ENCODE measurements around the gene PTX4.
A peak's percentile ranks its signal among the peaks of the same experiment; 100 is the strongest.
"Not testable (repeated sequence)": the region's sequence is repeated elsewhere in the genome, so short reads cannot be mapped to it uniquely, and the experiment has no call there.

Gene PTX4

DNA sequence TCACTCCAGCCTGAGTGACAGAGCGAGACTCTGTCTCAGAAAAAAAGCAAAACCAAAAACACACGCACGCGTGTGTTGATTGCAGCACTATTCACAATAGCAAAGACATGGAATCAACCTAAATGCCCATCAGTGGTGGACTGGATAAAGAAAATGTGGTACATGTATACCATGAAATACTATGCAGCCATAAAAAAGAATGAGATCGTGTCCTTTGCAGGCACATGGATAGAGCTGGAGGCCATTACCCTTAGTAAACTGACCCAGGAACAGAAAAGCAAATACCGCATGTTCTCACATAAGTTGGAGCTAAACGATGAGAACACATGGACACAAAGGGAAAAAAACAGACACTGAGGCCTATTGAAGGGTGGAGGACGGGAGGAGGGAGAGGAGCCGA lies 9.8 kb downstream of the PTX4 start:
- DNase-seq: not testable (repeated sequence)

DNA sequence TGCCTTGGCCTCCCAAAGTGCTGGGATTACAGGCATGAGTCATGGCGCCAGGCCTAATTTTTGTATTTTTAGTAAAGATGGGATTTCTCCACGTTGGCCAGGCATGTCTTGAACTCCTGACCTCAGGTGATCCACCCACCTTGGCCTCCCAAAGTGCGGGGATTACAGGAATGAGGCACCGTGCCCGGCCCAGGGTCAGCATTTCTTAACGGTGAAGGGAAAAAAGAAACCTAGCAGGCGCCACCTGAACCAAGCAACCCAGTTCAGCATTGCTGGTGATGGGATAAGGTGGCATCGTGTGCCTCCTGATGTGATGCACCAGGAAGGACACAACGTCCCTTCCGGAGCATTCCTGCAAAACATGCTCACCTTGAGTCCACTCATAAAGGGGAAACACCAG lies 11.7 kb downstream of the PTX4 start:
- DNase-seq: no peak

DNA sequence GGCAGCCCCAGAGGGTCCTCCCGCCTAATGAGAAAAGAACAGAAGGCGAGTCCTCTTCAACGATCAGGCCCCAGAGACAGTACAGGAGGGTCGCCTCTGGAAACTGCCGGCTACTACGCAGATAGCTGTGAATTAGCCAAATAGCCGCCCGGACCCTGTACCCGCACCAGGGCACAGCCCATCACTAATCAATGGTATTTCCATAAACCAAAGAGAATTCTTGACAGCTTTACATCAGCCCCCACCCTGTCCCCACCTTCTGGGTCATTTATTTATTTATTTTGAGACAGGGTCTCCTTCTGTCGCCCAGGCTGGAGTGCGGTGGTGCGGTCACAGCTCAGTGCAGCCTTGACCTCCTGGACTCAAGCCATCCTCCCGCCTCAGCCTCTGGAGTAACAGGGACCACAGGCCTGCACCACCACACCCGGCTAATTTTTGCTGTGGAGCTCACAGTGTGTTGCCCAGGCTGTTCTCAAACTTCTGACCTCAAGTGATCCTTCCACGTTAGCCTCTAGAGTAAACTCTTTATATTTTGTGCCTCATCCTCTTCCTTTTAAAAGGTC lies 13.1 kb downstream of the PTX4 start:
- DNase-seq: no peak

DNA sequence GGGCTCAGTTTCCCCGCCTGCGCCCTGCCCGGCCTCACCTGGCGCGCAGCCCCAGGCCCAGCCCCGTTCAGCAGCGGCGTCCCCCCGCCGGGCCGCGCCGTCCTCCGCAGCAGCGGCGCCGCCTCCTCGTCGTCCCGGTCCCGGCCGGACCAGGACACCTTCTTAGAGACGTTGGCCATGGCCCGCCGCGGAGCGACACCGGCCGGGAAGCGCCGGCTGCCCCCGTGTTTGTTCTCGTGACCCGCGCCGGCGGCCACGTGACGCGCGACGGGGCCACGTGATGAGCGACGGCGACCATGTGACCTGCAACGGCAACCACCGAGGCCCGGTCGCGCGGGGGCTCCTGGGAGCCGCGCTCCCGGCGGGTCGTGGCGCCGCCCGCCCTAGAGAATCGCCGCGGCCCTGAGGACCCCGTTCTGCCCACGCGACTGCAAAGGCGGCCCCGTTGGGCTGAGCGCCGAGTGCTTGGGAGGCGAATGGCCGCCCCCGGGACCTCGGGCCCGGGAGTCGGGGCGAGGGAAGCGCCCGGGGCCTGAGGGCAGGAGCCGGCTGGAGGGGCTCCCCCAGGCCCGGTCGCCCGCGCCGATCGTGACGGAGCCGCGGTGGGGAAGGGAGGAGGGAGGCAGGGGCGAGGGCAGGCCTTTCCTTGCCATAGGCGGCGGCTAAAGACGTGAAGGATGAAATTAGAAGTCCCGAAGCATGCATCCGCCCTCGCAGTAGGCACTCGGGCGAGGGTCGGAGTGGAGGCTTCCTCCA lies 13.8 kb downstream of the PTX4 start, which contains the start of gene CLCN7:
CLCN7 (minus strand) TSS at position 233 of the 756 bp plus-strand sequence; CDS start at position 179, 54 bp downstream.
- peak; percentile 76 for DNase-seq

DNA sequence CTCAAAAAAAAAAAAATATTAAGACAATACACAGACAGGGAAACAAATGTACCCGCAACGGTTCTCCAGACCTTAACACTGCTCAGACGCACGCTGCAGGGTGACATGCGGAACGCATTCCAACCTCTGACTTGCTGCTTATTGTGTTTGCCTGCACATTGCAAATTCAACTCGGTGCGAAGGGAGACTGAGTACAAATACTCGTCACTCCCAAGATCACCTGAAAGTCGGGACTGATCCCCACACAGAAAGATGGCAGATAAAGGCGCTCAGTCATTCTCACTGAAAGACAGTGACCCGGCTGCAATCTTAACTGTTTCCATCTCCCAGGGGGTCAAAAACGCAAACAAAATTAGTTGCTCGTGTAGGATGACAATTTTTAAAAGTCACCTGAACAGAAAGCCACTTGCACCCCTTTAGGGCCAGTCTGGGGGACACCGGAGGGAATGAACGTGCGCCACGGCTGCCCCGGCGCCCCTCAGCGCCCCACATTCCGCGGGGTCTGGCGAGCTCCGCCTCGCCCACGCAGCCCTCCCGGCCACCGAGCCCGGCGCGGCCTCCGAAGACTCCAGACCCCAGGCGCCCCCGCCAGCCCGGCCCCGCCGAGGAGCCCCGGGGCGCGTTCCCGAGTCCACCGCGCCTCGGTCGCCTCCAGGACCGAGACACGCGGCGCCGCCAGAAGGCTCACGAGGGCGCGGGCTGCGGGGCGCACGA lies 14.5 kb downstream of the PTX4 start:
- DNase-seq: no peak

DNA sequence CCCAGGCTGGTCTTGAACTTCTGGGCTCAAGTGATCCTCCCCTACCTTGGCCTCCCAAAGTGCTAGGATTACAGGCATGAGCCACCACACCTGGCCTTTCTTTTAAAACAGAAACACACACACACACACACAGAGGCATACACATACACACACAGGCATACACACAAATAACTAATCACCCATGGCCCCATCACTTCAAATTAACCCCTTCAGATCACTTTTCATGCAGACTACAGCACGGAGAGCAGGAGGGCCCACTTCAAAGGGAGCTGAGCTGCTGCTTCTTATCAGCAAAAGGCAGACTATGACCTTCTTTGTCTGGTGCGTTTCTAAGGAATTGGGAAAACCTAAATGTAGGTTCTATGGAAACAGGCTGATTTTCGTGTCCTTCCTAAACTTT lies 15.8 kb downstream of the PTX4 start:
- no peak for DNase-seq

DNA sequence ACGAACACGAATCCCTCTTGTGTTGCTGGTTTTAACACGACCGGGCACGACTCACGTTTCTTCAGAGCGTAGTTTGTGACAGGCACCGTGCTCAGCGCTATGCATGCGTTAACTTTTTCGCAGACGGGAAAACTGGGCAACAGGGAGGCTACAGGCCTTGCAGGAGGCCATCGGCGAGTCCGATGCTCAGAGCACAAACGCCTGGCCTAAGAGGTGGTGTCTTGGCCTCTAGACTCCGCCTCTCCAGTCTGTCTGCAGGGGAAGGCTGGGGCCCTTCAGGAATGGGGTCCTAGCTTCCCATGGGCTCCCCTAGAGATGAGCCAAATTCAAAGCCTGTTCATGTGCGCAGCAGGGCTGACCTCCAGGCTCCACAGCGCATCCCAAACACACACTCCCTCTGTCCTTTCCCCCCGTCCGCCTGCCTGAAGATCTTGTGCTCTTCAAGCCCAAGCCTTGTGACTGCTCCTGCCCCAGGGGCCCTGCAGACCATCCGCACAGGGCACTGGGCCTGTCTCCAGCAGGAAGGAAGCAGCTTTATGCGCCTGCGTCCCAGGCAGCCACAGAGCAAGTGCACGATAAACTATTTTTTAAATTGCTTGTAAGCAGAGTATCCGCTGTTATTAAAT lies 17.1 kb downstream of the PTX4 start:
- DNase-seq: no peak

DNA sequence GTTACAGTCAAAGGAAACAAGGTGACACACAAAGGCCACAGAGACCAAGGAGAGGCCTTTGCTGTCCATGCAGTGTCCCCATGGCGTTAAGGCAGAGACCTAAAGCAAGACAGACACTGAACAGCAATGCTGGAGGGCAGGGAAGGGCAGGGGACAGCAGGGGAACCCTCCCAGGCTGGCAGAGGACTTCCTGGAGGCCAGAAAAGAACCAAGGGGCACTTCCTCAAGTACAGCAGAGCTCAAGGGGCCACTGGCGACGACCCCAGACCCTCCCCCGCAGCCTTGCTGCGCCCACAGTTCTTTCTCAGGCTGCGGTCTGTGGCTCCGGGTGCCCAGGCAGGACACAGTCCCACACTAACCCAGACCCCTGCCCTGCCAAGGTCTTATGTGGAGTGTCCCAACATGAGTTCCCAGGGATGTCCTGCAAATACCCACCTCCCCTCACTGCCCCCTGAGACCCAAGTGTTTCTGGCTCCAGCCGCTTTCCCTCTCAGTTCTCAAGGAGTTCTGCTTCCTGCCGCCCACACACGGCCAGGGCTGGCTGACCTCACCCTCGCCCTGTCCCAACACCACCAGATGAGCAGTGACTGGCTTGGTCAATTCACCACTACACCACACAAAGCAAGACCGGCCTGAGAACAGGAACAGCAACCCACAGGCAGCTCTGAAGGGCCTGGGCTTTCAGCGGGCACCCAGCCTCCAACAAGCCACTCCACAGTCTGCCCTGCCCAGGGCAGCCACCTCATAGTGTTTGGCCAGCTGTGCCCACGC lies 18.1 kb downstream of the PTX4 start:
- DNase-seq: no peak

DNA sequence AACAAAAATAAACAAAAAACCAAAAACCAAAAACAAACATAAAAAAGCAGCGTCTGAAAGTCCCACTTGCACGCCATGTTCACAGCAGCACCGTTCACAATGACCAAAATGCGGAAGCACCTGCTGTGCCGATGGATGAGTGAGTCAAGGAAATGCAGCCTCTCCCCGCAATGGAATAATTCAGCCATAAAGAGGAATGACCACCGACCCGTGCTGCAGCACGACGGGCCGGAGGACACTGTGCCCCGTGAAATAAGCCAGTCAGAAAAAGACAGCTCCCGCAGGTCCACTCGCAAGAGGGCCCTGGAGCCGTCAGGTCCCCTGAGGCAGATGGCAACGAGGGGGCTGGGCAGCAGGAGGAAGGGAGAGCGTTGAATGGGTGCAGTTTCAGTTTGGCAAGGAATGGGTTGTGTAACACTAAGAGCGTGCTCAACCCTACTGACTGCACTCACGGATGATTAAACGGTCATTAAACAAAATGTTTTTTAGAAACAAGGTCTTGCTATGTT lies 19.0 kb downstream of the PTX4 start:
- no peak for DNase-seq

DNA sequence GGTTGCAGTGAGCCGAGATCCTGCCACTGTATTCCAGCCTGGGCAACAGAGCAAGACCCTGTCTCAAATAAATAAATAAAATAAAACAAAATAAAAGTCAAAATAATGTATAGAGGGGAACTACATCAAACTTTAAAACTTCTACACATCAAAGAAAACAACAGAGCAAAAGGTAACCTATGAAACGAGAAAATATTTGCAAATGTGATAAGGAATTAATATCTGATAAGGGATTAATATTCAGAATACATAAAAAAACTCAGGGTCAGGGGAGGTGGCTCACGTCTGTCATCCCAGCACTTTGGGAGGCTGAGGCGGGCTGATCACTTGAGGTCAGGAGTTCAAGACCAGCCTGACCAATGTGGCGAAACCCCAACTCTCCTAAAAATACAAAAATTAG lies 19.6 kb downstream of the PTX4 start:
- DNase-seq: not testable (repeated sequence)

DNA sequence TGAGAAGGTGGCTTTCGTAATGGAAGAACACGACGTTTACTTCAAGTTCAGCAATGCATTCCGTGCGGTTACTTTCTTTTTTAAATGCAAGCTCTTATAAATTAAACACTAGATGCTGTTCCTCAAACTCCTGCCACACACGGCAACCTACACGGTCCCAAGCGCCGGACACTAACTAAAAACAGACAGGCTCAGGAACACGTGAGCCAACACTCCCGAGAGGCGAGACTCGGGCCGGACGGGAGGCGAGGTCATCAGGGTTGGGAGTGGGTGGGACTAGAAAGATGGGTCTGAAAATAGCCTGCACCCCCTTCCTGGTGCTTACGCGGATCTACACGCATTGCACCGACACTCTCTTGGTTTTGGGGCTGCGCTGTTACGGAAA lies 20.3 kb downstream of the PTX4 start:
- no peak for DNase-seq

DNA sequence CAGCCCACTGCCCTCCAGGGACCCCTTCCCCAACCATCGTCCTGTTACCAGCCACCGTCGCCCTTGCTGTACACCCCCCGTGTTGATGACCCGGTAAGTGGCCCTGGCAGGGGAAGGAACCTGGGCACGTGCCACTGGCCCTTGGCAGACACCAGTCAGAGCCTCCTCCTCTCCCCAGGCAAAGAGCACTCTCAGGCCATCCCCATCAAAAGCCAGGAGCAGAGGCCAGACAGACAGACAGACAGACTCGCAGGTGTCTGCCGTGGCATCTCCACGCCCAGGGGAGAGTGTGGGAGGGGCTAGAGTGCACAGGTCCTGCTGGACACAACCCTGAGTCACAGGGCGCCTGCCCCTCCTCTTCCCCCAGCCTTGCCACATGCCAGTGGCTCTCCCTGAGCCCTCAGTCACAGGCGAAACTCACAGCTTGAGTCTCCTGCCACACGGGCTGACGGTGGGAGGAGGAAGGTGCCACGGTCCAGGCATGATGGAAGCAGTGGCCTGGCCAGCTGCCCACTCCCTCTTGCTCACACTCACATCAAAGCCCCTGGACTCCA lies 21.7 kb downstream of the PTX4 start:
- no peak for DNase-seq

DNA sequence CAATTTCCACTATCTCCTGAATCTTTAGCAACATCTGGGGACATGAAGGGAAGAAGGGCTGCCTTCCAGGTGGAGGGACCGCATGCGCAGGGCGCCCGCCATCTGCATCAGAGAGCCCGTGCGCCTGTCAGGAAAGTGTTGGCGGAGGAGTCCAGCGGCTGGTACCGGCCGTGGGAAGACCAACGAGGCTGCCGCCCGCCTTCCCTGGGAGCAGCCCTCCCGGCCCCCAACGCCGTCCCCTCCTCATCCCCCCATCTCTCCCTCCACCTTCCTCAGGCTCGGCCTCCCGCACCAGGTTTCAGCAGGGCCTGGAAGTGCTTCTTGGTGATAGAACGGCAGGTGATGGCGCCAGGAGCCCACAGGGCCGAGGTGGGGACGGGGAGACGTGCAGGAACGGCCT lies 22.7 kb downstream of the PTX4 start:
- DNase-seq: no peak

DNA sequence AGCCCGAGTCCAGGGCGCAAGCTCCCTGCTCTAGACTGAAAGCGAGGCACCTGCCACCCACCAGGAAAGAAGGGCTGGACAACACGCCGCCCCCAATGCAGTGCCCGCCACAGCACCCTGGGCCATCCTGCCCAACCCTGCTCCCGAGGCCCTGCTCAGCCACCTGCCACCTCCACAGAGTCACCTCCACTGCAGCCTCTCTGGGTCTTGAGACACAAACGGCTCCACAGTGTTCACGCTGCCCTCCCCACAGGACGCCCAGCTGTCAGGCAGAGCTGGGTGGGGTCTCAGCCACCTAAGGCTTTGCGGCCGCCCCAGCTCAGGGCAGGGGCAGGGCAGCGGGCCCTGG lies 23.2 kb downstream of the PTX4 start:
- no peak for DNase-seq

DNA sequence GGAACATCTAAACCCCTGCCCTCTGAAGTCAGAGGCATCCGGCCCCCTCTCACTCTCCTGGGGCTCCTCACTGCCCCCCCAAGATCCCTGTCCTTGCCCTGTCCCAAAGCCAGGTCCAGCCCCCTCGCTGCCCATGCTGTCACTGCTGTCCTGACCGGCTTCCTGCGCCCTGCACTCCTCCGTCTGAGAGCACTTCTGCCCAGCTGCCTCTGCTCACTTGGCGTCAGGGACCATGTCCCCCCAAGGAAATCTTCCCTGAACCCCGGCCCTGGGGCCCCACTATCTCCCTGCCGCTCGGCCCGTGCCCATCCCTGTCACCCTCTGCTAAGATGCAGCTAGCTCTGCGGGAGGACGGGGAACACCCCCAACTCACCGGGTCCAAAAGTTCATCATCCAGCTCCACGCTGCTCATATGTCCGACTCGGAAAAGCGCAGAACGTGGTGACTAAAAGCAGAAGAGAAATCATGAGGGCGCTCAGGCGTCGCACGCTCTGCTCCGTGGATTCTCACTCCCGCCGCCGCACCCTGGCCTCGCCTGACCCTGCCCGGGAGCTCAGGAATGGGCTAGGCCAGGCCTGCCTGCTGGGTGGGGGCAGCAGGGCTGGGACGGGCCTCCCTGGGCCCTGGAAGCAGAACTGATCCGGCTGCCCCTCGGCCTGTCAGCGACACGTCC lies 23.7 kb downstream of the PTX4 start:
- DNase-seq: no peak

DNA sequence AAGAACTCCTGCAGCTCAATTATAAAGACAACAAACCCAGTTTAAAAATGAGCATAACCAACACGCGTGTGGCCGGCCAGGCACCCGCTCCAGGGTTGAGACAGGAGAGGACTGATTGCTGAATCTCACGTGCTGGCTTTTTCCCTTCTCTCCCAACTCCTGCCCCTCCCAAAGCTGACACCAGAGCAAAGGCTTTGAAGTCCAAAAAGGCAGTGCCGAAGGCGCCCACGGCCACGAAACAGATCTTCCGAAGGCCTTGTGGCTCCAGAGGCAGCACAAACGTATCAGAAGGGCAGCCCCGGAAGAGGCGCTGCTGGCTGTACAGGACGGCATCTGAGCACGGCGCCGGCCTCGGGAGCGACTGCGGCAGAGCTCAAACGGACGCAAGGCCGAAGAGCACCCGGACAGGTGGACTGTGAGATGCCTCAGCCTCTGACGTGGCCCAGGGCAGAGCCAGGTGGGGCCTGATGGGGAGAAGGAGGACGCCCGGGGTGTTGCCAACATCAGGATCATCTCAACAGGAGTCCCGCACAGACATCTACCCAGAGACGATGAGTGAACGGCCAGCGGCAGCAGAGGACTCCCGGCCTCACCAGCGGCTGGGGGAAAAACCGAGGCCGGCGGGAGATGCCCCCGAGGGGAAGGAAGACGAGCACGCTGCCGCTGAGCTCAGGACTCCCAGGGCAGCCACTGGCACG lies 24.4 kb downstream of the PTX4 start:
- no peak for DNase-seq

DNA sequence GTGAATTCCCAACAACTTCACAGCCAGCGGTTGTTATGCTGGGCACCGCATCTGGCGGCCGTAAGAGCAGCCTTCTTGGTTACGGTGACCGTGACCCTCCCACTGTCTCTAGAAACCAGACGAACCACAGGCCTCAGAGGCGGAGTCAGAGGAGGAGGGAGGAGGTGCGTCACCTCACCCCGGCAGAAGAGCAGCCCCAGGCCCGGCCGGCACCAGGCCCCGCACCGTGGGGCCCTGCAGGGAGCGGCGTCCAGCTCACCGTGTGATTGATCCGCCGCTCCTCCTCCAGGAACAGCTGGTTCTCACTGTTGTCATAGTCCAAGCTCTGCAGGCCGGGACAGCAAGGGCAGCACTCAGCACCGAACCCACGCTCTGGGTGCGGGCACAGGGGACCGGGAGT lies 27.6 kb downstream of the PTX4 start:
- no peak for DNase-seq

DNA sequence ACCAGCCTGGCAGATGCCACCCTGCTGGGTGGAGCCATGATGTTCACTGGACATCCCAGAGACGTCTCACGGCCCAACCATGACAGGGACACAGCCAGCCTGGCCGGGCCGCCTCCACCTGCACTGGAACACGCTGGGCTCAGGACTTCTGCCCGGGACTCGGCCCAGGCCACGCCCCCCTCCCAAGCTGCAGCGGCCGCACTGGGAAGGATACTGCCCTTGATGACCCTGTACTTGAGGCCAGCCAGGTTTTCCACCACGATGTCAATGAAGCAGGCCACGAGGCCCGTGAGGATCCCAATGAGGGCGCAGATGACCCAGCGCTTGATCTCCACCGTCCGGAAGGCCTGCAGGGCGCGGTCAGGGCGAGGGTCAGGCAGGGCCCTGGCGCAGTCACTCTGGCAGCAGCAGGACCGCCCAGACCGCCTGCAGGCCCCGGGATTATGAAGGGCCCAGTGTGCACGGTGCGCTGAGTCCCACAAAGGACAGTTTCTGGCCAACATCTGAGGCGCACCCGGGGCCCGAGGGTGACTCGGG lies 28.1 kb downstream of the PTX4 start:
- DNase-seq: no peak

DNA sequence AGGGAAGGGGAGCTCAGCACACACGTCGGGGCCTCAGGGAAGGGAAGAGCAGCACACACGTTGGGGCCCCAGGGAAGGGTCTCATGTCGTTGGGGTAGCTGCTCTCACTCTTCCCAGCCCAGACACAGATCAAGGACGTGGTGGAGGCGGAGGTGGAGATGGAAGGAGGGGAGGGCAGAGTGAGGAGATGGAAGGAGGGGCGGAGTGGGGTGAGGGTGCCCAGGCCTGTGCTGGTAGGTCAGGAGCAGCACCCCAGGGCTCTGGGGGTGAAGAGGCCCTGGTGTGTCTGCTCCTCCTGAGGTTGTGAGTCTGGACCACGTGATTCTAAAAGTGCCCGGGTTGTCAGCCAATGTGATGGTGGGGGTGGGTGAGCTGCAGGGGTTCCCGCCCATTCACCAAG lies 28.8 kb downstream of the PTX4 start:
- no peak for DNase-seq

DNA sequence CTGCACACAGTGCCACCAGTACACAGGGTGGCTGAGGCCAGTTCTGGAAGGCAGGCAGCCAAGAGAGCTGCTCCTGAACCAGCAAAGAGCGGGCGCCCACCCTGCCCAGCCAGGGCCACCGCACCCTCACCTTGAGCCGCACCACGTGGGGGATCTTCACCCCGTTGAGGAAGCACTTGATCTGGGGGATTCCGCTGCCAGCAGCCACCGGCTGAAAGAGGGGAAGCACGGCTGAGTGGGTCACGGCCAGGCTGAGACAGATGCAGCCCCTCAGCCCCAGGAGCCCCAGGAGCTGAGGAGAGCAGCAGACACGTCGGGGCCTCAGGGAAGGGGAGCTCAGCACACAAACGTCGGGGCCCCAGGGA lies 29.8 kb downstream of the PTX4 start:
- no peak for DNase-seq

DNA sequence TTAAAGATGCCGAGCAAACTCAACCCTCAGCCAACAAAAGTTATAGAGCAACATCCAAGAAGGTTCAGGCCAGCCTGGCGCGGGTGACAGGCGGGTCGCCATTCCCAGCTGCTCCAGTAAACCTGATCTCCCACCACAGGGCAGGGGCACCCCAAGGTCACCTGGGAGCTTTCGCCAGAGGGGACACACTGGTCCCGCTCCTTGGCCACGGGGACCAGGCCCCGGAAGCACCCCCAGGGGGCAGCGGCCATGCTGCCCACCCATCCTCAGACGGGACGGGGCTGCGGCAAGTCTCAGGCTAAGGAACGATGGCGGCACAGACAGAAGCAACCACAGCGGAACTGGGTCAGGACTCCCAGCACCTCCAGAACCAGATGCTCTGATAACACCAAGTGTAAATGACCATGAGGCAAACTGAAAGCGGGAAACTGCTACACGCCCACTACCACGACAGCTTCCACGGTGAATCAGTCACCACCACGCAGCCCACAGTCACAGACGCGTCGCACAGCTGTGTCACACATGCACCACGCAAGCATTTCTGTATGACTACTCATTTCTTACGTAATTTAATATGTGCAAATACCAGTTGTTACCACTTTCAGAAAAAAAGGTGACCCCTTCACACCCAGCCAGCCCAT lies 30.3 kb downstream of the PTX4 start:
- DNase-seq: no peak
